ENCODE data around the gene ZNF526. TPM values are rescaled to one million over a fixed set of nuclear protein-coding genes. Genes with fewer than 3 reads are reported as not detected.

Gene ZNF526
- total RNA-seq, 2 donors from 2014 or later, result 4.9 to 6.0 TPM

DNA sequence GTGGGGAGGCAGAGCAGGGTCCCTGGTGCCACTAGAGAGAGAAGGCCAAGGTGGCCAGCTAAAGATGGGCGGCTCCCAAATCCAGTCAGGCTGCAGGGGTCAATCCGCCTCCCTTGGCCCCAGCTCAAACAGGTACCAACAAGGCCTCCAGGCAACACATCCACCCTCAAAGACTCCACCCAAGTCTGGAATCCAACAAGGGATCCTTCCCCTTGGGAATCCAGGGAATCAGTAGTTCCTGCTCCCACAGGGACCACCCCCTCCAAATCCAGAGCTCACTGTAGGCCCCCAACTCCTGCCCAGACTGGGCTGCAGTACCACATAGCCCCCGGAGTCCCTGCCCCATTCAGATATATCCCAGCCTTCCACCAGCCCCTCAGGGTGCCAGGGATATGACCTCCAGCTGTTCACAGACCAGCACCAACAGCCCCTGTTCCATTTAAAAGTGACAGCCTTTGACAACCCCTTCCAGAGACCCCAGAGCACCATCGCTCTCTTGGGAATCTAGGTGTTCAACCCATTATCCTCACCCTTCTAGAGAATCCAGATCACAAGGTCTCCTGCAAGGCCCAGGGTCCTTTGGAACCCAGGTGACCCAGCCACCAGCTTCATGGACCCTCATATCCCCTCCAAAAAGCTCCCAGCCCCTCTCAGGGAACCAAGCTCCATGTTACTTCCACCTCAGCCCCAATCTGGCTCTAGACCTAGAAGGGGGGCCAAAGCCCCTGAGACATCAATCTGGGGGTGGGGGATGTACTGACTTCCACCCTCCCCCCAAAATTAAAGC is 31.7 kb downstream of the ZNF526 start:
- WGBS, 2 donors, result 74 to 77% methylated on average over 4 of the region's 4 CpGs
- Histone ChIP-seq H3K27ac (peak overlapping the region; percentile 50 to 98 (median 96)), H3K9me3 (no peaks in the 10 kb centered on the region), H3K27me3 (no peaks in the 10 kb centered on the region), H3K4me1 (peaks cover 39% of the 10 kb centered on the region), H3K4me3 (no peak overlapping the region), H3K36me3 (replicated peaks in 1 of 2; ENCODE audit: insufficient read depth in 1 of 2, low read depth in 2 of 2) (peaks cover 0 to 9% of the 10 kb centered on the region in 2 donors)
- intact Hi-C loops (cut with DNase I), result no loop called here
- ATAC-seq (no peak), DNase-seq (peak in 1 of 4 donors; percentile 17)
- TF ChIP-seq POLR2A (IDR thresholded peaks at IDR 0.05), result no peak
- TF ChIP-seq, protein P1, sequence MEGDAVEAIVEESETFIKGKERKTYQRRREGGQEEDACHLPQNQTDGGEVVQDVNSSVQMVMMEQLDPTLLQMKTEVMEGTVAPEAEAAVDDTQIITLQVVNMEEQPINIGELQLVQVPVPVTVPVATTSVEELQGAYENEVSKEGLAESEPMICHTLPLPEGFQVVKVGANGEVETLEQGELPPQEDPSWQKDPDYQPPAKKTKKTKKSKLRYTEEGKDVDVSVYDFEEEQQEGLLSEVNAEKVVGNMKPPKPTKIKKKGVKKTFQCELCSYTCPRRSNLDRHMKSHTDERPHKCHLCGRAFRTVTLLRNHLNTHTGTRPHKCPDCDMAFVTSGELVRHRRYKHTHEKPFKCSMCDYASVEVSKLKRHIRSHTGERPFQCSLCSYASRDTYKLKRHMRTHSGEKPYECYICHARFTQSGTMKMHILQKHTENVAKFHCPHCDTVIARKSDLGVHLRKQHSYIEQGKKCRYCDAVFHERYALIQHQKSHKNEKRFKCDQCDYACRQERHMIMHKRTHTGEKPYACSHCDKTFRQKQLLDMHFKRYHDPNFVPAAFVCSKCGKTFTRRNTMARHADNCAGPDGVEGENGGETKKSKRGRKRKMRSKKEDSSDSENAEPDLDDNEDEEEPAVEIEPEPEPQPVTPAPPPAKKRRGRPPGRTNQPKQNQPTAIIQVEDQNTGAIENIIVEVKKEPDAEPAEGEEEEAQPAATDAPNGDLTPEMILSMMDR (IDR thresholded peaks at IDR 0.05), result no peak

DNA sequence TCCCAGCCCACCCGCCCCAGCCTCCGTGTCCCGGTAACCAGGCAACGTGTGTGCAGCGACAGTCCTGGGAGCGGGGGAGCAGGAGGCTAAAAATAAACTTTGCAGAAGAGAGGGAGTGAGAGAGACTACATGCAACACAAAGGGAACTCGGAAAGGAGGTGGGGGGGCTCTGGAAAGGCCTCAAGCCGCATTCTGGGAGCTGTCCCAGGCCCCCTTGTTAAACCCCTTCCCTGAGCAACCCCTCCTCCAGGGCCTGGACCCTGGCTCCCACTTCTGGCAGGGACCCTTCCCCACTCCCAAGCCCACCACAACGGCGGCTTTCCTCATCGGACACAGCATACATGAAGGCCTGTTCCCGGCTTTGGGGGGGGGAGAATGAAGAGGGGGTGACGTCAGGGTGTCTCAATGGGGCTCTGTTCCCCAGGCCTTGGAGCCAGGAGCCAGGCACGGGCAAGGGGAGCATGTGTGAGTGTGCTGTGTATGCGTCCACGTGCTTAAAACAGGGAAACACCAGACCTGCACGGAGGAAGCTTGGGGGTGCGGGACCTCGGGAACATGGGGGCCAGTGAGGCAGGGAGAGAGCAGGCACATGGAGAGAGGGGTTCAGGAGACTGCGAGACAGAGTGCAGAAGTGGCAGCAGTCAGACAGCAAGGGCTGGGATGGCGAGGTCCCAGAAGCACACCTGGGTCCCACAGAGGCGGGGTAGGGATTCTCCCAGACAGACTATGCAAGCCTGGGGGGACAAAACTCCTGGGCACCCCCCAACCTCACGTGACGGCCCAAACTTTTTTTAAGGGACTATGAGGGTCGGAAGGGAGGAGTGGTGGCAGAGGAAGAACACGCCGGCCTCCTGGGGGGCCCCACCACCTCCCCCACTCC is 32.5 kb downstream of the ZNF526 start:
- intact Hi-C loops (cut with DNase I), result no loop called here
- H3K27me3 ChIP-seq, result no peaks in the 10 kb centered on the region
- DNase-seq, result peak; percentile 56 to 65 (median 60)
- ATAC-seq, result peak; percentile 7
- H3K27ac ChIP-seq, result peak overlapping the region; percentile 94 to 99 (median 98)
- peaks cover 36% of the 10 kb centered on the region for H3K4me1 ChIP-seq
- peak in 2 of 3 donors; percentile 35 to 42 for TF ChIP-seq POLR2A (IDR thresholded peaks at IDR 0.05)
- TF ChIP-seq, protein P1 (IDR thresholded peaks at IDR 0.05), result no peak
- peak overlapping the region; percentile 61 to 92 for H3K4me3 ChIP-seq
- peaks cover 0 to 9% of the 10 kb centered on the region in 2 donors for H3K36me3 ChIP-seq (replicated peaks in 1 of 2; ENCODE audit: insufficient read depth in 1 of 2, low read depth in 2 of 2)
- no peaks in the 10 kb centered on the region for H3K9me3 ChIP-seq
- 4 to 8% methylated on average over 26 to 27 of the region's 27 CpGs for WGBS, 2 donors

DNA sequence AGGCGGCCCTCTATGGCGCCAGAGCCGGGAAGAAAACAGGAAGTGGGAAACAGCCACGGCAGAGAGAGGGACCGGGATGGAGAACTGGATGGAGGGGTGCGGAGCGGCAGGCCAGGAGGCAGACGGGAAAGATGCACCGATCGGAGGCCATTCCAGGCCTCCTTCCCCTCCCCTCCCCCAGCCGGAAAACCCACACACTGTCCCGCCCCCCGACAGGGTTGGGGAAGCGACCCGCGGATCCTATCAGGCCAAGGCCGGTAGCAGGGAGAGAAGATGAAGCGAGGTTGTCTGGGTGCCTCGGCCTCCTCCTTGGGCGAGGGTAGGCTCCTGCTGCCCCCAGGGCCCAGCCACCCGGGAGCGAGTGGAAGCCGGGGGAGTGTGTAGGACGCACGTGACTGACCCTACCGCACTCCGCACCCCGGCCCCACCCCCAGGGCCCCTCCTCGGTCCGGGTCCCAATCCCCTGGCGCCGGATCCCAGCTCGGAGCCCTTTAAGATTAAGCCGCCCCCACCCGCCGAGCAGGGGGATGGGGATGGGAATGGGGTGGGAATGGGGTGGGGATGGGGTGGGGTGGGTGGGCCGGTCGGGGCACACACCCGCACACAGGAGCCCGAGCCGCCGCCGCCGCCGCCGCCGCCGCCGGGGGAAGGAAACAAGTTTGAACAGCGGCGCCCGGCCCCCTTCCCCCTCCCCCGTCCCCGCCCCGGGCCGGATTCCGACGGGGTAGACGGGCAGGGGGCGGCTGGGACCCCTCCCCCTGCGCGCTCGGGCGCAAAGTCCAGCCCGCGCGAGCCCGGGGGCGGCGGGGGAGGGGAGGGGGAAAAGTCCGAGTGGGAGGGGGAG is 33.4 kb downstream of the ZNF526 start:
- Histone ChIP-seq H3K4me3 (peak overlapping the region; percentile 61 to 92), H3K36me3 (replicated peaks in 1 of 2; ENCODE audit: insufficient read depth in 1 of 2, low read depth in 2 of 2) (peaks cover 0 to 5% of the 10 kb centered on the region in 2 donors), H3K9me3 (no peaks in the 10 kb centered on the region), H3K27ac (peak overlapping the region; percentile 94 to 99 (median 98)), H3K4me1 (peaks cover 36% of the 10 kb centered on the region), H3K27me3 (no peaks in the 10 kb centered on the region)
- peak in 1 of 3 donors; percentile 33 for TF ChIP-seq POLR2A (IDR thresholded peaks at IDR 0.05)
- TF ChIP-seq, protein P1 (IDR thresholded peaks at IDR 0.05), result no peak
- intact Hi-C loops (cut with DNase I), result no loop called here
- 0% methylated on average over 5 to 52 of the region's 71 CpGs for WGBS, 2 donors
- DNase-seq (peak; percentile 59 to 72 (median 62)), ATAC-seq (peak; percentile 12)

DNA sequence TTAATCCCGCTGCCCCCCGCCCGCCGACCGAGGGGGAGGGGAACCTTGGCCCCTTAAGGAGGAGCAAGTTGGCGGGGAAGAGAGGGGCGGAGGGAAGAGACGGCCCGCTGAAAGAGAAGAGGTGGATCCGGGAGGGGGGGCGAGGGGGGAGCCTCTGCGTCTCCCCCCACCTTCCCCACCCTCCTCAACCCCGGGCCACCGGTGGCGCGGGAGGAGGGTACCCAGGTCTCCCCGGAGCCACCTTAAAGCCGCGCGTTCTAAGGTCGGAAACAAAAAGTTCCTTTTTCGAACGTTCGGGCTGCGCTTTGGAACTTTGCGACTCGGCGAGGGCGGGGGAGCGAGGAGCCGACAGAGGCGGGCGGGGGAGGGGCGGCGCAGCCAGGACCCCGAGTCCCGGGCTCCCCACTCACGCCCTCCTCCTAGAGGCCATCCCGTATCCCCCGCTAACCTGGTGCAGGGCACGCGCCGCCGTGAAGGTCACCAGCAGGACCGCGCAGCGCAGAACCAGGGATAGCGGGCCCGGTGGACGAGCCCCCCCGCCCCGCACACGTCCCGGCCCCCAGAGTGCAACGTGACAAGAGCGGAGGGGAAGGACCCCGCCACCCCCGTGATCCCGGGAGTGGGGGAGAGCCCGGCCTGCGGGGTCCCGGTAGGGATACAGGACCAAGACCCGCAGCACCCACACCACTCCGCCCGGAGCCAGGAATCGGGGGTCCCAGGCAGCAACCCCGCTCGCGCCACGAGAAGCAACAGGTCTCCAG is 34.2 kb downstream of the ZNF526 start:
- peak; percentile 77 to 86 (median 80) for DNase-seq
- peaks cover 36% of the 10 kb centered on the region for H3K4me1 ChIP-seq
- ATAC-seq, result peak; percentile 45
- H3K36me3 ChIP-seq (replicated peaks in 1 of 2; ENCODE audit: insufficient read depth in 1 of 2, low read depth in 2 of 2), result no peaks in the 10 kb centered on the region
- peak overlapping the region; percentile 94 to 99 (median 98) for H3K27ac ChIP-seq
- intact Hi-C loops (cut with DNase I), result no loop called here
- TF ChIP-seq POLR2A (IDR thresholded peaks at IDR 0.05), result no peak
- TF ChIP-seq, protein P1 (IDR thresholded peaks at IDR 0.05), result peak in 1 of 7 experiments; percentile 5
- H3K27me3 ChIP-seq, result no peaks in the 10 kb centered on the region
- H3K9me3 ChIP-seq, result no peaks in the 10 kb centered on the region
- peak overlapping the region; percentile 61 to 92 for H3K4me3 ChIP-seq
- 0 to 1% methylated on average over 23 to 62 of the region's 70 CpGs for WGBS, 2 donors

Data from body of pancreas (tissue), 4 donors.